Ovary (tissue), 9 donors: Measurements from ENCODE around the gene SRGAP3. TPM values are rescaled to one million over a fixed set of nuclear protein-coding genes. Genes with fewer than 3 reads are reported as not detected.

Experiments used
- DNase-seq, 5 donors: peaks; one replicate each; pipeline ENCODE4 v3.0.0-alpha.2; 2019 to 2020
- H3K27ac ChIP-seq, 2 donors: fragments of 200-600 bp; one replicate each; pipeline versions ENCODE4 v1.5.1 to v1.8.0; 2019 to 2022
- H3K27me3 ChIP-seq: fragments of 200-600 bp; one replicate; pipeline ENCODE4 v1.8.0; 2022
- H3K36me3 ChIP-seq: fragments of 200-600 bp; sonication (generic); one replicate; pipeline ENCODE4 v1.5.1; 2019
- H3K4me1 ChIP-seq: one replicate; pipeline ENCODE4 v1.8.1; 2013; ENCODE audit warnings: mild to moderate bottlenecking, moderate library complexity; ENCODE audit not compliant: insufficient read depth
- H3K4me3 ChIP-seq: fragments of 200-600 bp; sonication (generic); one replicate; pipeline ENCODE4 v1.5.1; 2017
- H3K9me3 ChIP-seq, 2 donors: fragments of 200-600 bp in 1 of 2; sonication (generic) in 1 of 2; one replicate each; pipeline versions ENCODE4 v1.5.1 to v1.8.1; 2013 to 2019; ENCODE audit warnings: mild to moderate bottlenecking in 1 of 2, moderate library complexity in 1 of 2
- CTCF ChIP-seq, 3 donors: fragments of 450-650 bp in 2 of 3; fragments of 200-600 bp in 1 of 3; IDR thresholded peaks; one replicate each; pipeline versions ENCODE4 v1.5.1 to v1.8.0; 2016 to 2022; ENCODE audit warnings: antibody characterized with exemption in 3 of 3, mild to moderate bottlenecking in 1 of 3
- EP300 ChIP-seq: sonication (generic); formaldehyde crosslinking; IDR thresholded peaks from one replicate; pipeline ENCODE4 v1.6.1; 2017; ENCODE audit warnings: antibody characterized with exemption
- POLR2A ChIP-seq: fragments of 450-650 bp; IDR thresholded peaks from one replicate; pipeline ENCODE4 v1.6.1; 2017; ENCODE audit warnings: antibody characterized with exemption, mild to moderate bottlenecking, moderate library complexity
- WGBS, 3 donors: extraction: QIAGEN DNeasy Blood & Tissue Kit in 1 of 3; methylation state at CpG; one replicate each; pipeline versions ENCODE4 v1.1.5 to v1.1.7; 2013 to 2017; 5-methylcytosine and 5-hydroxymethylcytosine counted together
- intact Hi-C, 4 donors: fragments of 100-400 bp; cut with DNase I; formaldehyde crosslinking; loops; one replicate each; pipeline versions ENCODE4 v1.11.0 to v1.15.1; 2022 to 2023
- polyA plus RNA-seq, 2 donors: library from polyadenylated mRNA; stranded (reverse); fragments of 200-250 nt in 1 of 2; fragments of 350-450 nt in 1 of 2; fragmentation: Illumina TruSeq in 1 of 2; extraction: RNeasy Lipid Tissue Mini Kit (QIAGEN cat#74804) in 1 of 2; gene quantifications; one replicate each; pipeline ENCODE4 v1.2.3, GENCODE V29; 2013 to 2014
- total RNA-seq, 7 donors: library from RNA; depleted of rRNA in 2 of 7; stranded (reverse); fragments of >200 nt in 2 of 7; fragmentation: NEBNext Ultra II Directional in 3 of 7; extraction: Animal tissue kit (Norgen Biotek cat#: 25700) in 3 of 7; gene quantifications; one replicate each; pipeline versions ENCODE4 v1.1.0 to v1.2.4, GENCODE V29; 2016 to 2023
- donor health status: DM: no; HTN: no; CAD: no; lungs with moderate emphysema.
- donor health status: DM: no; HTN: no; CAD: no.
- donor health status: Bipolar disorder and iron deficiency.
- donor health status: DM: yes; HTN: yes; CAD: no.
- donor health status: DM: no; HTN: no; CAD: no.
- donor health status: DM: yes; HTN: yes; CAD: no.

The SRGAP3 gene
- total and polyA plus RNA-seq, 9 donors, result 2.1 to 36.8 (median 13.1) TPM

GRCh38 chr3:9136746-9137465, 112.5 kb downstream of the SRGAP3 start:
- TF ChIP-seq POLR2A (no peak), CTCF (IDR thresholded peaks at IDR 0.05) (no peak), EP300 (no peak)
- no peak overlapping the region for H3K4me3 ChIP-seq
- no peaks in the 10 kb centered on the region for H3K27me3 ChIP-seq
- H3K27ac ChIP-seq, result no peak overlapping the region
- 82 to 83% (median 83%) methylated on average over 12 of the region's 12 CpGs for WGBS, 3 donors
- peaks cover 11% of the 10 kb centered on the region for H3K4me1 ChIP-seq
- no peaks in the 10 kb centered on the region for H3K9me3 ChIP-seq
- intact Hi-C loops, result loop anchor here in 1 of 4 donors (5.0 kb wide), 1 partner anchor 110 kb away; the partner anchor contains the start of gene SRGAP3
- DNase-seq, result no peak
- H3K36me3 ChIP-seq, result no peaks in the 10 kb centered on the region

GRCh38 chr3:9135930-9136525, 113.4 kb downstream of the SRGAP3 start:
- Histone ChIP-seq H3K36me3 (no peaks in the 10 kb centered on the region), H3K27me3 (no peaks in the 10 kb centered on the region), H3K4me3 (peak overlapping the region; percentile 24), H3K4me1 (peaks cover 6% of the 10 kb centered on the region), H3K9me3 (no peaks in the 10 kb centered on the region), H3K27ac (no peak overlapping the region)
- TF ChIP-seq EP300, result no peak
- TF ChIP-seq CTCF (IDR thresholded peaks at IDR 0.05), result no peak
- TF ChIP-seq POLR2A, result no peak
- 22 to 26% (median 23%) methylated on average over 51 to 56 of the region's 56 CpGs for WGBS, 3 donors
- intact Hi-C loops, result loop anchor here in 1 of 4 donors (5.0 kb wide), 1 partner anchor 111 kb away; the partner anchor contains the start of gene SRGAP3
- peak in 3 of 5 donors; percentile 35 to 58 (median 47) for DNase-seq

DNA sequence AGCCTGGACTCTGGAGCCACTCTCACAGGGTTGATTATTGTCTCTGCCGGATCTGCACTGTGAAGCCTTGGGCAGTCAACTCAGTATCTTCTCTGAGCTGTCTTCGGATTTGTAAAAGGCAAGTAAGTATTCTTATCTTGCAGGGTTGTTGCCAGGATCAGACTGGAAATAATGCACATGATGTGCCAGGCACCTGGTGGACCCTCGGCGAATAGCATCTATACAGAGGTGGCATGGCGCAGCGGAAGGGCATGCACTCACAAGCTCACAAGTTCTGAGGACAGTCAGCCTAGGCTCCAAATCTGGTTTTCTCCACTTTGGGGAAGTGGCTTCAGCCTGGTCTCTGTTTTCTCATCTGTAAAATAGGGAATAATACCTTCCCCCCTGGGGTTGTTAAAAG, 113.9 kb downstream of the SRGAP3 start:
- no peak for DNase-seq
- 85 to 92% (median 91%) methylated on average over 6 of the region's 6 CpGs for WGBS, 3 donors
- Histone ChIP-seq H3K36me3 (no peaks in the 10 kb centered on the region), H3K4me3 (no peak overlapping the region), H3K4me1 (peaks cover 9% of the 10 kb centered on the region), H3K27me3 (no peaks in the 10 kb centered on the region), H3K27ac (no peak overlapping the region), H3K9me3 (no peaks in the 10 kb centered on the region)
- no peak for TF ChIP-seq CTCF (IDR thresholded peaks at IDR 0.05)
- no peak for TF ChIP-seq POLR2A
- no peak for TF ChIP-seq EP300
- intact Hi-C loops, result loop anchor here in 1 of 4 donors (5.0 kb wide), 1 partner anchor 112 kb away; the partner anchor contains the start of gene SRGAP3

DNA sequence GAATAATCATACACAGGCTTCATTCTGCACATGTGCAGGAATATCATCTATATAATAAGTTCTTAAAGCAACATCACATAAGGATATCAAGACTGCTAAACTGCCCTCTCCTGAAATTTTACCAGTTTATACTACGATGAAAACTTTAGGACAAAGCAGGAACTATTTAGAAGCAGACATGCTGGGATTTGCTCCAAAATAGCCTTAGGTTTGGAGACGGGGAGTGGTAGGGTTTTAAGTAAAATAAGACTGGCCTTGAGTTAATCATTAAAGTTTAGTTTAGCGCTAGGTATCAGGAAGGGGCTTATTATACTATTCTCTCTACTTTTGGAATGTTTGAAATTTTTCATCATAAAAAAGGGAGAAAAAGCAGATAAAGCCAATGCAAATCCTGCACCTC, 115.8 kb downstream of the SRGAP3 start:
- Histone ChIP-seq H3K4me3 (no peak overlapping the region), H3K36me3 (no peaks in the 10 kb centered on the region), H3K9me3 (no peaks in the 10 kb centered on the region), H3K27me3 (no peaks in the 10 kb centered on the region), H3K4me1 (peaks cover 10% of the 10 kb centered on the region), H3K27ac (no peak overlapping the region)
- TF ChIP-seq POLR2A, result no peak
- TF ChIP-seq CTCF (IDR thresholded peaks at IDR 0.05), result no peak
- no peak for TF ChIP-seq EP300
- intact Hi-C loops, result no loop called here
- DNase-seq, result no peak
- WGBS, 3 donors, result 4 to 13% (median 5%) methylated on average over 3 of the region's 3 CpGs
